Erythroblast (primary cell): ENCODE measurements around the gene KCNMB2.

ENCODE experiments used
- GATA1 ChIP-seq: IDR thresholded peaks from 2 replicates; pipeline ENCODE4 v1.6.1; 2011; ENCODE audit warnings: low read depth, mild to moderate bottlenecking, control low read depth, low read length, moderate library complexity
- POLR2A ChIP-seq: IDR thresholded peaks from 2 replicates; pipeline ENCODE4 v1.6.1; 2011; ENCODE audit warnings: mild to moderate bottlenecking, low read length

DNA sequence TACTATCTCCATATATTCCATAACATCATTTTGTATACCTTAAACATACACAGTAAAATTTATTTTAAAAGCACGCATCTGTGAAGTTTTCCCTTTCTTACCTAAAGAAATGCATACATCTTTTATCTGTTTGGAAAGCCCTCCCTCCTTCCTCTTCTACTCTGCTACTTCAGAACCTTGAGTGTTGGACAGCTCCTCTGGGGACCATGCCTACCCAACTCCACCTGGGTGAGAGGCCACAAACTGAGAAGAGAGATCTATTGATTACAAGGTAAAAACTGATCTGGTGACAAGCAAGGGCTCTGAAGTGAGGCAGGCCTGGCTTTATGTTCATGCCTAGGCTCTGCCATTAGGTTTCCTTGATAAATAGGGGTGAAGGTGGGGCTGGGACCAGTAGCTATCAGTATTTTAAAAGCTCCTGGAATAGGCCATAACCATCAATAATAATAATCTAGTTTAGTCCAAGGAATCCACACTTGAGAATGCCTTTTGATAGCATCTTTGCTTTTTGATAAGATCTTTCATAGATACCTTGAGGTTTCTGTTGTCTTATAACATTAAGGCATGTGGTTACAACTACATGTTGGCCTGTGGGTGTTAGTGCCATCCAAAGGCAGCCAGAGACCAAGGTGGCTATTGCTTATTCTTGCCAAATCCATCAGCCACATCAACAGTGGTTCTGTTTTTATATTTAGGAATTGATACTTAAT lies 148.8 kb downstream of the KCNMB2 start:
- no peak for TF ChIP-seq POLR2A
- TF ChIP-seq GATA1 = no peak
